Measurements from ENCODE around the gene CASZ1. TPM values are rescaled to one million over a fixed set of nuclear protein-coding genes. Genes with fewer than 3 reads are reported as not detected.

The CASZ1 gene
- polyA plus RNA-seq, 1 donor: 16.2 TPM

- H3K36me3 ChIP-seq (ENCODE audit: control insufficient read depth, insufficient read depth, low read length): peaks cover 66% of the 10 kb centered on the region
- no CpG with 5 or more reads among the region's 17 CpGs for WGBS (ENCODE audit: insufficient coverage, low lambda C conversion rate)
- H3K27me3 ChIP-seq (ENCODE audit: control insufficient read depth, insufficient read depth, low read length): peaks cover 4% of the 10 kb centered on the region
- H3K4me1 ChIP-seq (ENCODE audit: control insufficient read depth, insufficient read depth, low read length): peaks cover 9% of the 10 kb centered on the region
- no peak overlapping the region for H3K4me3 ChIP-seq (ENCODE audit: low read length)
- no peak for DNase-seq
- no peak overlapping the region for H3K27ac ChIP-seq (ENCODE audit: low read length)
- H3K9me3 ChIP-seq (ENCODE audit: control insufficient read depth, low read depth, low read length): peaks cover 9% of the 10 kb centered on the region
Observed at GRCh38 chr1:10643607-10644306, 152.7 kb downstream of the CASZ1 start.

GRCh38 chr1:10642403-10643080, 153.9 kb downstream of the CASZ1 start:
- H3K36me3 ChIP-seq (ENCODE audit: control insufficient read depth, insufficient read depth, low read length): peaks cover 59% of the 10 kb centered on the region

GRCh38 chr1:10641976-10642375, 154.5 kb downstream of the CASZ1 start:
- WGBS (ENCODE audit: insufficient coverage, low lambda C conversion rate): no CpG with 5 or more reads among the region's 24 CpGs
- Histone ChIP-seq H3K4me3 (ENCODE audit: low read length) (no peak overlapping the region), H3K27ac (ENCODE audit: low read length) (no peak overlapping the region), H3K9me3 (ENCODE audit: control insufficient read depth, low read depth, low read length) (peaks cover 9% of the 10 kb centered on the region), H3K27me3 (ENCODE audit: control insufficient read depth, insufficient read depth, low read length) (peaks cover 8% of the 10 kb centered on the region), H3K4me1 (ENCODE audit: control insufficient read depth, insufficient read depth, low read length) (peaks cover 9% of the 10 kb centered on the region), H3K36me3 (ENCODE audit: control insufficient read depth, insufficient read depth, low read length) (peaks cover 56% of the 10 kb centered on the region)
- DNase-seq: no peak

More at GRCh38 chr1:10642403-10643080, 153.9 kb downstream of the CASZ1 start:
- DNase-seq: no peak
- no peak overlapping the region for H3K4me3 ChIP-seq (ENCODE audit: low read length)
- WGBS (ENCODE audit: insufficient coverage, low lambda C conversion rate): 57% methylated on average over 1 of the region's 31 CpGs
- H3K27me3 ChIP-seq (ENCODE audit: control insufficient read depth, insufficient read depth, low read length): peaks cover 7% of the 10 kb centered on the region
- H3K4me1 ChIP-seq (ENCODE audit: control insufficient read depth, insufficient read depth, low read length): peaks cover 9% of the 10 kb centered on the region
- no peak overlapping the region for H3K27ac ChIP-seq (ENCODE audit: low read length)
- peaks cover 9% of the 10 kb centered on the region for H3K9me3 ChIP-seq (ENCODE audit: control insufficient read depth, low read depth, low read length)

GRCh38 chr1:10640843-10641553, 155.4 kb downstream of the CASZ1 start:
- peak; percentile 29 to 59 for DNase-seq
- no peak overlapping the region for H3K4me3 ChIP-seq (ENCODE audit: low read length)
- H3K27ac ChIP-seq (ENCODE audit: low read length): no peak overlapping the region
- peaks cover 55% of the 10 kb centered on the region for H3K36me3 ChIP-seq (ENCODE audit: control insufficient read depth, insufficient read depth, low read length)
- peaks cover 8% of the 10 kb centered on the region for H3K27me3 ChIP-seq (ENCODE audit: control insufficient read depth, insufficient read depth, low read length)
- no CpG with 5 or more reads among the region's 16 CpGs for WGBS (ENCODE audit: insufficient coverage, low lambda C conversion rate)
- H3K9me3 ChIP-seq (ENCODE audit: control insufficient read depth, low read depth, low read length): peaks cover 9% of the 10 kb centered on the region
- H3K4me1 ChIP-seq (ENCODE audit: control insufficient read depth, insufficient read depth, low read length): peaks cover 9% of the 10 kb centered on the region

DNA sequence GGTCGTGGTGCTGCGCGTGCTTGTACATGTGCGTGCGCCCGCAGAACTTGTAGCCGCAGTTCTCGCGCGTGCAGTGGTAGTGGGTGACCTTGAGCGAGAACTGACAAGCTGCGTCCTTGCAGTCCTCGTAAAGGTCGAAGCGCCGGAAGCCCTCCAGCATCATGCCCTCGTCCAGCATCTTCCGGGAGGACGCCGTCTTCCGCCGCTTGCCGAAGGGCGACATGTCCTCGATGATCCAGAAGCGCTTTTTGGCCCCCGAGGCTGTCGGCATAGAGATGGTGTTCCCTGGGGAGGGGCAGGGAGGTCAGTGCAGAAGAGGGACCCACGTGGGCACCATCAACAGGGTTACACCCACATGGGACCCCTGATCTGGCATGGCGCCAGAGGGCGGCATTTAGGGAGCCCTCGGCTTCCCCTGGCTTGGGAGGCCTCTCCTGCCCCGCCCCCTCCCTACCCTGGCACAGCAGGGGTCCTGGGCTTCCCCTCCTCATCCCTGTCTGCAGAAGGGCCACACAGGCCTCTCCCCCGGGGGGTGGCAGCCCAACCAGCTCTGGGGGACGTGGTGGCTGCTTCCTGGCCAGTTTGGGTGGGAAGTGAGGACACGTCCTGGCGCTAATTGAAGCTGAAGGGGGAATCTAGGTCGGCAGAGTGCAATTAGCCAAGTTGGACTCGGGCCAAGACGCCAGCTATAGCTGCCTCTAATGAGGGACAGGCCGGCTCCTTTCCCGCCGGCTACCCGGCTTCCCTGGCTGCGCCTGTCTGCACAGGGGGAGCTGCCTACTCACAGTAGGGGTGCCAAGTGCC, 156.5 kb downstream of the CASZ1 start:
- Histone ChIP-seq H3K27ac (ENCODE audit: low read length) (no peak overlapping the region), H3K36me3 (ENCODE audit: control insufficient read depth, insufficient read depth, low read length) (peaks cover 50% of the 10 kb centered on the region), H3K27me3 (ENCODE audit: control insufficient read depth, insufficient read depth, low read length) (peaks cover 8% of the 10 kb centered on the region), H3K9me3 (ENCODE audit: control insufficient read depth, low read depth, low read length) (peaks cover 9% of the 10 kb centered on the region), H3K4me3 (ENCODE audit: low read length) (no peak overlapping the region), H3K4me1 (ENCODE audit: control insufficient read depth, insufficient read depth, low read length) (peaks cover 9% of the 10 kb centered on the region)
- no CpG with 5 or more reads among the region's 45 CpGs for WGBS (ENCODE audit: insufficient coverage, low lambda C conversion rate)
- DNase-seq: peak in 1 of 2 donors; percentile 30

- H3K4me3 ChIP-seq (ENCODE audit: low read length): no peak overlapping the region
- H3K4me1 ChIP-seq (ENCODE audit: control insufficient read depth, insufficient read depth, low read length): peaks cover 9% of the 10 kb centered on the region
- 60% methylated on average over 2 of the region's 108 CpGs for WGBS (ENCODE audit: insufficient coverage, low lambda C conversion rate)
- peaks cover 8% of the 10 kb centered on the region for H3K27me3 ChIP-seq (ENCODE audit: control insufficient read depth, insufficient read depth, low read length)
- no peak for DNase-seq
- H3K9me3 ChIP-seq (ENCODE audit: control insufficient read depth, low read depth, low read length): peaks cover 9% of the 10 kb centered on the region
- H3K27ac ChIP-seq (ENCODE audit: low read length): no peak overlapping the region
- H3K36me3 ChIP-seq (ENCODE audit: control insufficient read depth, insufficient read depth, low read length): peaks cover 42% of the 10 kb centered on the region
Observed at GRCh38 chr1:10639011-10639774, 157.3 kb downstream of the CASZ1 start.

- H3K36me3 ChIP-seq (ENCODE audit: control insufficient read depth, insufficient read depth, low read length): peaks cover 43% of the 10 kb centered on the region
- no peak for DNase-seq
- no peak overlapping the region for H3K27ac ChIP-seq (ENCODE audit: low read length)
- peaks cover 8% of the 10 kb centered on the region for H3K27me3 ChIP-seq (ENCODE audit: control insufficient read depth, insufficient read depth, low read length)
- WGBS (ENCODE audit: insufficient coverage, low lambda C conversion rate): no CpG with 5 or more reads among the region's 57 CpGs
- H3K9me3 ChIP-seq (ENCODE audit: control insufficient read depth, low read depth, low read length): peaks cover 9% of the 10 kb centered on the region
- H3K4me1 ChIP-seq (ENCODE audit: control insufficient read depth, insufficient read depth, low read length): peaks cover 9% of the 10 kb centered on the region
- H3K4me3 ChIP-seq (ENCODE audit: low read length): no peak overlapping the region
Observed at GRCh38 chr1:10638559-10639005, 157.9 kb downstream of the CASZ1 start.

- H3K9me3 ChIP-seq (ENCODE audit: control insufficient read depth, low read depth, low read length): peaks cover 9% of the 10 kb centered on the region
- peaks cover 9% of the 10 kb centered on the region for H3K4me1 ChIP-seq (ENCODE audit: control insufficient read depth, insufficient read depth, low read length)
- H3K27me3 ChIP-seq (ENCODE audit: control insufficient read depth, insufficient read depth, low read length): peaks cover 8% of the 10 kb centered on the region
- DNase-seq: no peak
- 88% methylated on average over 1 of the region's 29 CpGs for WGBS (ENCODE audit: insufficient coverage, low lambda C conversion rate)
- H3K27ac ChIP-seq (ENCODE audit: low read length): no peak overlapping the region
- H3K36me3 ChIP-seq (ENCODE audit: control insufficient read depth, insufficient read depth, low read length): peaks cover 42% of the 10 kb centered on the region
- H3K4me3 ChIP-seq (ENCODE audit: low read length): no peak overlapping the region
Observed at GRCh38 chr1:10637834-10638558, 158.4 kb downstream of the CASZ1 start.

DNA sequence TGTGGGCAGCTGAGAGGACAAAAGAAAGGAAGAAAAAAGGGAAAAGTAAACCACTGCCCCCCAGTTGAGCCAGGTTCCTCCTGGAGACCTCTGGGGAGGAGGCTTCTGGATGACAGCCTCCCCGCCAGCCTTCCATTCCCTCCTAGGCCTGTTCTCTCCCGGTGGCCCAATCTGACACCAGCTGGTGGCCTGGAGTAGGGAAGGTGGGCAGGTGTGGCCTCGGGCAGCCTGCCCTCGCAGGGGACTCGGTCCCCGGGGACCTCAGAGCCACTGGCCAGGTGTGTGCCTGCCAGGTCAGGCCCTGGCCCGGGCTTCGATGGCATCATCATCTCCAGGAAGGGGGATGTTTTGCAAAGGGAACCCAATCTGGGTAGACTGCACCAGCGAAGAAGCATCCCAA, 159.0 kb downstream of the CASZ1 start:
- WGBS (ENCODE audit: insufficient coverage, low lambda C conversion rate): no CpG with 5 or more reads among the region's 9 CpGs
- peaks cover 8% of the 10 kb centered on the region for H3K27me3 ChIP-seq (ENCODE audit: control insufficient read depth, insufficient read depth, low read length)
- no peak overlapping the region for H3K27ac ChIP-seq (ENCODE audit: low read length)
- peaks cover 9% of the 10 kb centered on the region for H3K4me1 ChIP-seq (ENCODE audit: control insufficient read depth, insufficient read depth, low read length)
- peaks cover 36% of the 10 kb centered on the region for H3K36me3 ChIP-seq (ENCODE audit: control insufficient read depth, insufficient read depth, low read length)
- H3K4me3 ChIP-seq (ENCODE audit: low read length): no peak overlapping the region
- H3K9me3 ChIP-seq (ENCODE audit: control insufficient read depth, low read depth, low read length): peaks cover 7% of the 10 kb centered on the region
- no peak for DNase-seq

All from large intestine (tissue), 3 donors.